NCI-H460 (cell line): ENCODE measurements around the gene WAS. TPM values are rescaled to one million over a fixed set of nuclear protein-coding genes. Genes with fewer than 3 reads are reported as not detected.

Experiments used
- DNase-seq: peaks from one replicate; pipeline ENCODE4 v3.0.0-alpha.2; 2016; ENCODE audit warnings: low read depth; ENCODE audit errors: extremely low read depth
- small RNA-seq, 2 experiments: library from RNA; depleted of rRNA; stranded (forward); fragments of <200 nt; gene quantifications; one replicate each; pipeline ENCODE3, GENCODE V24; 2014
- total RNA-seq: library from RNA; depleted of rRNA; stranded (reverse); fragments of >200 nt; shearing (Covaris generic); gene quantifications from 2 replicates; pipeline ENCODE4 v1.2.3, GENCODE V29; 2014; rRNA removed

The WAS gene
- total RNA-seq, 1 experiment from 2014 or later, result 0.20 TPM

DNA sequence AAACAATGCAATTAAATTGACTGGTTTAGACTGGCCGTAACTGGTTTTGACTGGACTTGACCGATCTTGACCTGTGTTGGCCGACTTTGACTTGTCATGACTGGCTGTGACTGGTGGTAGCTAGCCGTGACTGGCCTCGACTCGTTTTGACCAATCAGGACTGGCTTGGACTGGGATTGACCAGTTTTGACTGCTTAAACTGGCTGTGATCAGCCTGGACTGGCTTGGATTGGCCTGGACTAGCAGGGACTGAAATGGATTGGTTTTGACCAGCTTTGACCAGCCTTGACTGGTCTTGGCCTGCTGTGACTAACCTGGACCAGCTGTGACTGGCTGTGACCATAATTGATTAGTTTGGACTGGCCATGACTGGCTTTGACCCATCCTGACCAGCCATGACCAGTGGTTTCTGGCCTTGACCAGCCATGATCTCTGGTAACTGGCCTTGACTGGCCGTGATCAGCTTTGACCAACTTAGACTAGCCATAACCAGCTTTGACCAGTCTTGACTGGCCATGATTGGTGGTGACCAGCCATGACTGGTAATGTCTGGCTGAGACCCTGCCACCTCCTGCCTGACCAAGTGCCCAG is 26.0 kb downstream of the WAS start:
- DNase-seq, result no peak

DNA sequence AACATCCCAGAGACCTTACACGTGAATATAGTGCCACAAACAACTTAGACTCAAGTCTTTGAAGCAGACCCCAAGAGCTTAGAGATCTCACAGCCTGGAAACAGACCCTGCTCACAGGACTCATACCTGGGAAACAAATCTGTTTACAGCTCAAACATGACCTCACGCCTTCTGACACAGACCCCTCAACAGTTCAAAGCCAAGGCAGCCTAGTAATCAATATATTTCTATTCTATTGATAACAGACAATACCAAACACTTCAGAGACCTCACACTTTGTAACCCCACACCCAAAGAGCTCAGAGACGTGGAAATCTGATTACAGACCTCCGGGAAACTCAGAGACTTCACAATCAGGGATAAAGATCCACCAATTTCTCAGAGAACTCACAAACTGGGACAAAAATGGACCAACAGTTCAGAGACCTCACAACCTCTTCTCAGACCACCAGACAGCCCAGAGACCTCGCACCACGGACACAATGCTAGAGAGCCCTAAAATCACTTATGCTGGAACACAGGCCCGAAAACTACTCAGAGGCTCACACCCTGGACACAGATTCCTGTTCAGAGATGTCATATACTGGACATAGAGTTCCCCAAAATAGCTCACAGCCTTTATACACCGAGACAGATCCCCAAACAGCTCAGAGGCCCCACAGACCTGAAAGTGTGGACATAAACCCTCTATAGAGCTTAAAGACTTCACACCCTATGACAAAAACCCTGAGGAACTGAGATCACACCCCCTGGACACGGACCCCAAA is 27.7 kb downstream of the WAS start:
- no peak for DNase-seq

DNA sequence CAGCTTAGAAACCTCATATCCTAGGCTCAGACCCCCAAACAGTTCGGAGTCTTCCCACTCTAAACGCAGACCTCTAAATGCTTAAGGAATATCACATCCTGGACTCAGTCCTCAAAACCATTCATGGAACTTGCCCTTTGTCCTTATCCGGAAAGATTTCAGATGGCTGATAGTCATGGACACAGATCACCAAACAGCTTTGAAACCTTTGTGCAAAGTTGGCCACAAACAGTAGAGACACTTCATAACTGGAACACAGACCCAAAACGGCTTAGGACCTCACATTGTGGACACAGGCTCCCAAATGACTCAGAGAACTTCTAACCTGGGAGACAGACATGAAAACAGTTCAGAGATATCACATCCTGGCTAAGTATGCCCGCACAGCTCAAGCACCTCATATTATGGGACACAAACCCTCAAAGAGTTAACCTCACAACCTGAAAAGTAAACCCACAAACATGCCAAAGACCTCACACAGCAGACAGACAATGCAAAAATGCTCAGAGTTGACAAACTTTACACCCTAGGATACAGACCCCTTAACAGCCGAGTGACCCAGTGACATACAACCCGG is 28.4 kb downstream of the WAS start:
- no peak for DNase-seq

DNA sequence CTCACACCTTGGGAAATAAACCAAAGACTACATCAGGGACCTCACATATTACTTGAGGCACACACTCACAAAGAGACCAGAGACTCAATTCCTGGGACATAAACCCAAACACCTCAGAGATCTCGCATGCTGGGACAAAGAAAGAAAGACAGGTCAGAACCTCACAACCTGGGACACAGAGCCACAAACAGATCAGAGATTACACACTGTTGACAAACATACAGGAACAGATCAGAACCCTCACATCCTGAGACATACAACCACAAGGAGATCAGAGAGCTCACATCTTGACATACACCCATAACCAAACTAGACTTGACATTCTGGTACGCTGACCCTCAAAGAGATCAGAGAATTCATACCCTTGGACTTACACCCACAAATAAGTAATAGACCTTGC is 30.2 kb downstream of the WAS start:
- no peak for DNase-seq

GRCh38 chrX:48714573-48714972 is 31.0 kb downstream of the WAS start:
- no peak for DNase-seq

- no peak for DNase-seq
These were observed 31.5 kb downstream of the WAS start for GRCh38 chrX:48715072-48715471.

GRCh38 chrX:48715876-48716502 is 32.4 kb downstream of the WAS start:
- DNase-seq, result no peak

- no peak for DNase-seq
These were observed 36.4 kb downstream of the WAS start for GRCh38 chrX:48719958-48720357.

- no peak for DNase-seq
These were observed 37.1 kb downstream of the WAS start for GRCh38 chrX:48720577-48721250.

- DNase-seq, result no peak
These were observed 38.3 kb downstream of the WAS start for GRCh38 chrX:48721916-48722315.

DNA sequence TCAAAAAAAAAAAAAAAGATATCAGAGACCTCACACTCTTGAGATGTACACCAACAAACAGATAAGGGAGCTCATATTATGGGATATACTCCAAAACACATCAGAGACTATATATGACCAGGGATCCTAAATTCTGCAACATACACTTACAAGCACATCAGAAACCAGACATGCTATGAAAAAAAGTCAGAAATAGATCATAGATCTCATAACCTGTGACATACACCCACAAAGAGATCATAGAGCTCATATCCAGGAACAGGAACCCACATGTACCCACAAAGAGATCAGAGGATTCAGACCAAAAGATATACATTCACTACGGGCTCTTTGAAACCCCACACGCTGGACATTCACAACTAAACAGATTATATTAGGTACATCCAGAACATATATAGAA is 43.0 kb downstream of the WAS start:
- no peak for DNase-seq

- DNase-seq, result no peak
These were observed 45.1 kb downstream of the WAS start for GRCh38 chrX:48728653-48729052.

GRCh38 chrX:48736303-48736702 is 52.7 kb downstream of the WAS start:
- DNase-seq, result no peak

DNA sequence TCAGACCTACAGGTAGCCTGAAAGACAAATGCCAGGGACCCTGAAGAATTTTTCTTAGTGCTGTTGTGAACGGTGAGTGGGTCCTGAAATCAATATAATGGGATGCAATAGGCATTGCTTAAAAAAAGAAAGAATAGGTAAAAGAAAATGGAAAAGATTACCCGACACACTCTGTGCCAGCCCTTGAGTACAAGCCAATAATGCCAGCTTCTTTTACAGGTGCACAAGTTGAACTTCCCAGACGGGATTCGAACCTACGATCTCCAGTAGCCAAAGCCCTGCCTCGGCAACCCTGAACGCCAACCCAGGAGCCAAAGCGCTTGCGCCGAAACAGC is 53.2 kb downstream of the WAS start:
- DNase-seq, result no peak

DNA sequence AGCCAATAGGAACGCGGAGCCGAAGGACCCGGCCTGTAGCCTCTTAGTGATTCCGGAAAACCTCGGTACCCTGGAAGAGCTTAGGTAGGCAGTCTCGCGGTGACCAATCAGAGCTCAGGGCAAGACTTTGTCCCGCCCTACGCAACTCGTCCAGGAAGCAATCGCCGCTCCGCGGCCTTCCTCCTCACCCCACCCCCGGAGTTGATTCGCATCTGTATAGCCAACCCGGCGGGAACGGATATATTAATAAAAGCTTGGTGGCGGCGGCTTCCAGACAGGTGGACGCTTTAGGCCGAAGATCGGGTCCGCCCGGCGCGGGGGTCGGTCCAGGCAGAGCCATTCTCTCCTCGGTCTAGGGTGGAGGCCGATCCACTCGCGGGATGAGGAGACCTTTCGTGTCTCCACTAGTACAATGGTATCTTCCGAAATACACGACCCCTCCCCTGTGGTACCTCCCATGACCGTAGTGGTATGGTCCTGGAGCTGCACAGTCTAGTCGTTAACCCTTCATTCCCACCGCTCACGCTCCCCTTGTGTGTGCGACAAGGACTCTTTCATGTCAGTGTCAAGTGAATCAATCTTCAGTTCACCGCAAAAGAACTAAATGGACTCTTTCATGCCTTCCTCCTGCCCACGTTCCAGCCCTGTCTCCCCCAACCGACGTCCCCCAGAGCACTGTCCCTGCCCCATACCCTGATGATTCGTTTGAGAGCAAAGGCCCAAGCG is 53.8 kb downstream of the WAS start:
- DNase-seq, result peak; percentile 96

DNA sequence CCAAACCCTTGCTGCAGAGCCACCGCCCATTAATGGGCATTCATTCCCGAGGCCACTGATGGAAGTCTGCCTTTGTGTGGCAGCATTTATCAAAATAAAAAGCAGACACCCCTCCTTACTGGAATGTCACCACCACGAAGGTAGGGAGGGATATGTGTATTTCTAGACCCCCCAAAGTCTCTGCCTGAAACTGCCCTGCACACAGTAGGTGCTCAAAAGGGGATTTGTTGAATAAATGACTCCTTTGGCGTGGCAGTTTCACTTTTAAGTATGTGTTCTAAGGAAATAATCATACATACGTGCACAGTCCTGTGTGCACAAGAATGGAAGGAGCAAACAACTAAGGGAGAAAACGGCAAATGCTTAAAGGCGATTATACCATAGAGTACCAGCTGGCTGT is 54.3 kb downstream of the WAS start:
- no peak for DNase-seq

Small RNA genes within 50 kb of the gene (small RNA-seq; reads per million reads assigned to genes)
- gene RNU6-1056P, result 0 reads per million in 2 experiments

Other genes starting within 250 kb of the WAS start
- 43.8 and 49.3 TPM in 2 replicates for gene SLC38A5, start 213.5 kb upstream of the WAS start, total RNA-seq
- gene FTSJ1, start 207.6 kb upstream of the WAS start, total RNA-seq, result 74.8 and 93.3 TPM in 2 replicates
- 12.0 and 13.9 TPM in 2 replicates for gene PORCN, start 174.8 kb upstream of the WAS start, total RNA-seq
- gene EBP, start 162.0 kb upstream of the WAS start, total RNA-seq, result 39.8 and 48.9 TPM in 2 replicates
- 6.9 and 7.2 TPM in 2 replicates for gene TBC1D25, start 144.1 kb upstream of the WAS start, total RNA-seq
- gene RBM3, start 109.3 kb upstream of the WAS start, total RNA-seq, result 304 and 352 TPM in 2 replicates
- gene WDR13, start 86.3 kb upstream of the WAS start, total RNA-seq, result 77.2 and 81.0 TPM in 2 replicates
- 9.0 and 9.5 TPM in 2 replicates for gene SUV39H1, start 12.9 kb downstream of the WAS start, total RNA-seq
- not detected in 2 replicates for gene GLOD5, start 77.9 kb downstream of the WAS start, total RNA-seq
- gene GATA1, start 102.8 kb downstream of the WAS start, total RNA-seq, result not detected in 2 replicates
- gene HDAC6, start 118.3 kb downstream of the WAS start, total RNA-seq, result 40.1 and 44.9 TPM in 2 replicates
- gene ERAS, start 142.7 kb downstream of the WAS start, total RNA-seq, result 0.10 TPM in 1 of 2 replicates, not detected in the other
- 7.5 and 8.1 TPM in 2 replicates for gene PCSK1N, start 151.8 kb downstream of the WAS start, total RNA-seq
- gene TIMM17B, start 214.0 kb downstream of the WAS start, total RNA-seq, result 82.3 and 102 TPM in 2 replicates
- gene PQBP1, start 214.1 kb downstream of the WAS start, total RNA-seq, result 94.3 and 105 TPM in 2 replicates
- 22.8 and 25.9 TPM in 2 replicates for gene SLC35A2, start 227.8 kb downstream of the WAS start, total RNA-seq
- gene PIM2, start 235.2 kb downstream of the WAS start, total RNA-seq, result 19.3 and 21.4 TPM in 2 replicates